ENCODE data around the gene CELF4.
A peak's percentile ranks its signal among the peaks of the same experiment; 100 is the strongest.

Gene CELF4

GRCh38 chr18:37571266-37571665, 5.7 kb upstream of the CELF4 start:
- DNase-seq (ENCODE audit: low spot score), result no peak
- no peak for TF ChIP-seq CTCF (IDR thresholded peaks at IDR 0.05; ENCODE audit: extremely low read depth, missing control alignments)

GRCh38 chr18:37570336-37570930, 4.8 kb upstream of the CELF4 start:
- TF ChIP-seq CTCF (IDR thresholded peaks at IDR 0.05; ENCODE audit: extremely low read depth, missing control alignments), result no peak
- DNase-seq (ENCODE audit: low spot score), result no peak

- TF ChIP-seq CTCF (IDR thresholded peaks at IDR 0.05; ENCODE audit: extremely low read depth, missing control alignments), result no peak
- no peak for DNase-seq (ENCODE audit: low spot score)
These were observed 3.1 kb upstream of the CELF4 start for GRCh38 chr18:37568671-37569070.

GRCh38 chr18:37567994-37568359, 2.4 kb upstream of the CELF4 start:
- no peak for DNase-seq (ENCODE audit: low spot score)
- no peak for TF ChIP-seq CTCF (IDR thresholded peaks at IDR 0.05; ENCODE audit: extremely low read depth, missing control alignments)

- peak; percentile 45 for DNase-seq (ENCODE audit: low spot score)
- no peak for TF ChIP-seq CTCF (IDR thresholded peaks at IDR 0.05; ENCODE audit: extremely low read depth, missing control alignments)
These were observed 1.7 kb upstream of the CELF4 start for GRCh38 chr18:37567061-37567993.

GRCh38 chr18:37566479-37567060, 972 bp upstream of the CELF4 start:
- no peak for TF ChIP-seq CTCF (IDR thresholded peaks at IDR 0.05; ENCODE audit: extremely low read depth, missing control alignments)
- peak; percentile 23 for DNase-seq (ENCODE audit: low spot score)

- DNase-seq (ENCODE audit: low spot score), result peak; percentile 45
- no peak for TF ChIP-seq CTCF (IDR thresholded peaks at IDR 0.05; ENCODE audit: extremely low read depth, missing control alignments)
These were observed 430 bp upstream of the CELF4 start for GRCh38 chr18:37565977-37566478.
